ENCODE data around the gene PHLDA2.
"Not testable (repeated sequence)": the region's sequence is repeated elsewhere in the genome, so short reads cannot be mapped to it uniquely, and the experiment has no call there.

Gene PHLDA2

DNA sequence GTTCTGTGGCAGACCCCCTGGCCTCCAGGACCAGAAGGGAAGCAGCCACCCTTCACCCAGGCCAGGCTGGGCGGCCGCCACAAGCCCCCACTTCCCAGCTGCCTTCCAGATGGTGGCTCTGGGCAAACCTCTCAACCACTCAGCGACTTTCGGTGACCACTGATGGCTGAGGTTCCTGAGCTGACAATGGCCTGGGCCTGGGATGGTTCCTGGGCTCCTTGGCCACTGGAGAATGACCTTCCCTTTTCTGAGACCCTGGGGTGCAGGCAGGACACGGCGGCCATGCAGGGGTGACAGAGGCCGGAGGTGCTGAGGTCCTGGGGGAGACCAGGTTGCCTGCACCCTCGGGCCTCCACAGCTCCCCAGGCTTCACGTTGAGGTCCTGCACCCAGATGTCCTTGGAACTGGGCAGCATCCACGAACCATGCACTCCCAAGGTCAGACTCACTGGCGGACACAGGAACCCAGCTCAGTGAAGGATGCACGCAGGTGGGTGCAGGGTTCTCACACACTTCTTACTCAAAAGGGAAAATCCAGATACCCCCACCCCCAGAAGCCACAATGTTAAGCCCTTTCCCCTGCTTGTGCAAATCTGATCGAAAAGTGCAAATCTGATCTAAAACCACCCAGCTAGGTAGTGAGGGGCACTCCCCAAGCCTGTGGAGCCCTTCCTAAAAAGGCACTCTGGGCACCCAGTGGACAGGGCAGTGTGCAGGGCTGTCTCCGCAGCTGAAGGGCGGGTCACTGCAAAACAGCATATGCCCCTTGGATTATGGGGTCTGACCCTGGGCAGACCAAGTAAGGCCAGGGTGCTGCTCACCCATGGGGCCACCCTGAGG lies 13.9 kb upstream of the PHLDA2 start:
- Histone ChIP-seq H3K36me3 (peaks cover 3% of the 10 kb centered on the region; the same call in 1 of the 2 replicates), H3K27me3 (no peaks in the 10 kb centered on the region), H3K4me3 (ENCODE audit: low read depth, low read length) (no peak overlapping the region), H3K4me1 (no peaks in the 10 kb centered on the region; the same call in 1 of the 2 replicates), H3K9me3 (no peaks in the 10 kb centered on the region)
- DNase-seq = no peak
- TF ChIP-seq, protein P1, sequence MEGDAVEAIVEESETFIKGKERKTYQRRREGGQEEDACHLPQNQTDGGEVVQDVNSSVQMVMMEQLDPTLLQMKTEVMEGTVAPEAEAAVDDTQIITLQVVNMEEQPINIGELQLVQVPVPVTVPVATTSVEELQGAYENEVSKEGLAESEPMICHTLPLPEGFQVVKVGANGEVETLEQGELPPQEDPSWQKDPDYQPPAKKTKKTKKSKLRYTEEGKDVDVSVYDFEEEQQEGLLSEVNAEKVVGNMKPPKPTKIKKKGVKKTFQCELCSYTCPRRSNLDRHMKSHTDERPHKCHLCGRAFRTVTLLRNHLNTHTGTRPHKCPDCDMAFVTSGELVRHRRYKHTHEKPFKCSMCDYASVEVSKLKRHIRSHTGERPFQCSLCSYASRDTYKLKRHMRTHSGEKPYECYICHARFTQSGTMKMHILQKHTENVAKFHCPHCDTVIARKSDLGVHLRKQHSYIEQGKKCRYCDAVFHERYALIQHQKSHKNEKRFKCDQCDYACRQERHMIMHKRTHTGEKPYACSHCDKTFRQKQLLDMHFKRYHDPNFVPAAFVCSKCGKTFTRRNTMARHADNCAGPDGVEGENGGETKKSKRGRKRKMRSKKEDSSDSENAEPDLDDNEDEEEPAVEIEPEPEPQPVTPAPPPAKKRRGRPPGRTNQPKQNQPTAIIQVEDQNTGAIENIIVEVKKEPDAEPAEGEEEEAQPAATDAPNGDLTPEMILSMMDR (IDR thresholded peaks at IDR 0.05; ENCODE audit: low read depth, low read length) = no peak

DNA sequence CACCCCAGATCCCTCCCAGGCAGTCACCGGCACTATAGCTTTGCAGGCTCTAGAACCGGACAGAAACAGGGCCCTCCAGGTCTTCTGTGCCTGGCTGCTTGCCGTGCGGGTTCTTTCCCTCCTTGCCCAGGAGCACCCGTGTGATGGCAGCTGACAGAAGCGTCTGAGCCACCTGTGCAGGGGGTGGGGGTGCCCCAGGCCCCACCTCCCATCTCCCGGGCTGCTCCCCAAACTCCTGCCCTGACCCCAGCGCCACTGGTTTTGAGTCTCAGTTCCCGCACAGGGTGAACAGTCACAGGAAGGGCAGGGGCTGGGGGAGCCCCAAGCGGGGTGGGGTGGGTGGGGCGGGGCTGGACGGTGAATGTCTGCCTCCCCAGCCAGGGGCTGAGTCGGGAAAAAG lies 13.2 kb upstream of the PHLDA2 start:
- no peak for DNase-seq
- TF ChIP-seq, protein P1 (IDR thresholded peaks at IDR 0.05; ENCODE audit: low read depth, low read length) = no peak
- Histone ChIP-seq H3K4me1 (no peaks in the 10 kb centered on the region; the same call in 1 of the 2 replicates), H3K36me3 (peaks cover 3% of the 10 kb centered on the region; the same call in 1 of the 2 replicates), H3K4me3 (ENCODE audit: low read depth, low read length) (no peak overlapping the region), H3K9me3 (no peaks in the 10 kb centered on the region), H3K27me3 (no peaks in the 10 kb centered on the region)

DNA sequence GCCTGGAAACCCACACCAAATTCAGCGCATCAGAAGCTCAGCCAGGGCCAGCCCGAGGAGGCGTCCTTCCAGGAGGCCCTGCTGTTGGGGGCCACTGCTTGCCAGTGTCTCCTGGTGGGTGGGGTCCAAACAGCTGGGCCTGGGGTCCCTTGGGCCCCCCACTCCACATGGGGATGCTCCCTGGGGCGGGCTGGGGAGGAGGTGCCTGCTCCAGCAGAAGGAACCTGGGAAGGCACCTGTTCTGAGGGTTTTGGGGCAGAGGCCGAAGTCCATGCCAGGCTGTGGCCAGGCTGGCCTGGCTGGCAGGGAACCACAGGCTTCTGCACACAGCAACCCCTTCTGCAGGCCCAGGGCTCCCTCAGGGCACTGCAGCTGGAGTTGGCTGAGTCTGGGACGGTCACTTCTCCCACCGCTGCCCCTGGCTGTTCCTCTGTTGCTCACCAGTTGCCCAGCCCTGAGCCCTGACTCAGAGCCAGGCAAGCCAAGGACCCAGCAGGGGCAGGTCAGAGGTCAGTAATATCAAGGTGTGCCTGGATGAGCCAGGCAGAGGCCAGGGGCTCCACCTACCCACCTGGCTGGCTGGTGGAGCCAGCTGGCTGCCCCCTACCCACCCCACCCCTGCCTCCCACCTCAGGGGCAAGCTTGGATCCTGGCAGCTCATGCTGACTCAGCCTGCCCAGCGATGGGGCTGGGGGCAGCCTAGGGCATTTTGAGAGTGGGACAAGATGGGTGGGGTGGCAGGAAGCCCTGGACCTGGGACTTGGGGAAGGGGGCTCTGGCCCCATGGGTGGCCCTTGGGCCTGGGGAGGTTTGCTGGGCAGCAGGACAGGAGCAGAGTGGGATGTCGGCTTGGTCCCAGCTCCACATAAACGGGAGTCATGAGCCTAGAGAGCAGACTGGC lies 12.0 kb upstream of the PHLDA2 start:
- Histone ChIP-seq H3K36me3 (peaks cover 3% of the 10 kb centered on the region; the same call in 1 of the 2 replicates), H3K4me1 (no peaks in the 10 kb centered on the region; the same call in 1 of the 2 replicates), H3K4me3 (ENCODE audit: low read depth, low read length) (no peak overlapping the region), H3K9me3 (no peaks in the 10 kb centered on the region), H3K27me3 (no peaks in the 10 kb centered on the region)
- DNase-seq = peak; percentile 44
- TF ChIP-seq, protein P1 (IDR thresholded peaks at IDR 0.05; ENCODE audit: low read depth, low read length) = no peak

DNA sequence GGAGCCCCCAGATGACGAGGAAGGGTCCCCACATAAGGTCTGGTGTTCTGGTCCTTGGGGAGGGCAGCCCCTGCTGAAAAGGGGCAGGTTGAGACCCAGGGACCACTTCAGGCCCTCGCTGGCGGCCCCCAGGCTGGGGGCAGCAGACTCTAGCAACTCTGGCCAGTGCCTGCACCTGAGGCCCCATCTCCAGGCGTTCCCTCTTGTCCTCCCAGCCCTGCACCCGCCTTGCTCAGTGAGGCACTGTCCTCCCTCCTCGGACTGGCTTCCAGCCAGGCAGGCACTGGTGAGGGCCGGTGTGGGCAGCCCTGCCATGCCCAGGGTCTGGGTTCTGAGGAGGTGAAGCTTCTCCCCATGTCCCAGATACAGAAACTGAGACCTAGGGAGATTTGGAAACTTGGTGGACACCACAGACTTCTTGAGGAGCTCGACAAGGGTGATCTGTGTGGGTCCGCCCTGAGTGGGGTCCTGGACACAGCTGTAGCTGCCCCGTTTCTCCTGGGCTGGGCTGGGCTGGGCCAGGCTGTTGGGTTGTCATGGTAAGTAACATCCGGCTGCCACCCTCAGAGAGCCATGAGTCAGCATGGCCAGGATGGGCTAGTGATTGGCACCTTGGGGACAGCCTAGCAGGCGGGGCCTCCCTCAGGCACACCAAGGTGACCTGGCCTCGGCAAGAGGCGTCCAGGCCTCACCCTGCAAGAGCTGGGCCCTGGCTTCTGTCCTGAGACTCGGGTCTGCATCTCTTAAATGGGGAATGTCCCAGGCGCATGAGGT lies 11.1 kb upstream of the PHLDA2 start:
- peaks cover 3% of the 10 kb centered on the region; the same call in 1 of the 2 replicates for H3K36me3 ChIP-seq
- no peaks in the 10 kb centered on the region for H3K27me3 ChIP-seq
- no peaks in the 10 kb centered on the region for H3K9me3 ChIP-seq
- TF ChIP-seq, protein P1 (IDR thresholded peaks at IDR 0.05; ENCODE audit: low read depth, low read length) = no peak
- H3K4me1 ChIP-seq = no peaks in the 10 kb centered on the region
- DNase-seq = no peak
- H3K4me3 ChIP-seq (ENCODE audit: low read depth, low read length) = no peak overlapping the region

DNA sequence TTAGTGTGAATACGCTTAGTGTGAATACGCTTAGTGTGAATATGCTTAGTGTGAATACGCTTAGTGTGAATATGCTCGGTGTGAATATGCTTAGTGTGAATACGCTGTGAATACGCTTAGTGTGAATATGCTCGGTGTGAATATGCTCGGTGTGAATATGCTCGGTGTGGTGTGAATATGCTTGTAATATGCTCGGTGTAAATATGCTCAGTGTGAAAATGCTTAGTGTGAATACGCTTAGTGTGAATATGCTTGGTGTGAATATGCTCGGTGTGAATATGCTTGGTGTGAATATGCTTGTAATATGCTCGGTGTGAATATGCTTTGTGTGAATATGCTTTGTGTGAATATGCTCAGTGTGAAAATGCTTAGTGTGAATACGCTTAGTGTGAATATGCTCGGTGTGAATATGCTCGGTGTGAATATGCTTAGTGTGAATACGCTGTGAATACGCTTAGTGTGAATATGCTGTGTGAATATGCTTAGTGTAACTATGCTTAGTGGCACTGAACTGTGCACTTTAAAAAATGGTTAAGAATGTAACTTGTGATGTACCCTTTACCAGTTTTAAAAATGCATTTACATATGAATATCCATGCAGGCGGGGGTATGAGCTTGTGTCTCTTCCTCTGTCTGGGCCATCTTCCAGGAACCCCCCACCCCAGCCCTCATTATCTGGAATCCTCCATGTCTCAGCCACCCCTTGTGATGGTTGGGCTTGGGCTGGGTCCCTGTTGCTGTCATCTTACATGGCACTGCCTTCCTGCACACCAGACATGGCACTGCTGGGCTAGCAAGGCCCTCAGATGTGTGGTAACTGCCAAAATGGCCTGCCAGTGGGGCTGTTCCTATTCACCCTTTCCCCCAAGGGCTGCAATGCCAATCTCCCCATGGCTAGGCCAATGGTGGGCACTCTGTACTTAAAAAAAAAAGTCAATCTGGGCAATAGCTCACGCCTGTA lies 9.5 kb upstream of the PHLDA2 start:
- H3K4me1 ChIP-seq; H3K36me3 ChIP-seq; DNase-seq; H3K27me3 ChIP-seq; H3K9me3 ChIP-seq; H3K4me3 ChIP-seq (ENCODE audit: low read depth, low read length): not testable (repeated sequence)

DNA sequence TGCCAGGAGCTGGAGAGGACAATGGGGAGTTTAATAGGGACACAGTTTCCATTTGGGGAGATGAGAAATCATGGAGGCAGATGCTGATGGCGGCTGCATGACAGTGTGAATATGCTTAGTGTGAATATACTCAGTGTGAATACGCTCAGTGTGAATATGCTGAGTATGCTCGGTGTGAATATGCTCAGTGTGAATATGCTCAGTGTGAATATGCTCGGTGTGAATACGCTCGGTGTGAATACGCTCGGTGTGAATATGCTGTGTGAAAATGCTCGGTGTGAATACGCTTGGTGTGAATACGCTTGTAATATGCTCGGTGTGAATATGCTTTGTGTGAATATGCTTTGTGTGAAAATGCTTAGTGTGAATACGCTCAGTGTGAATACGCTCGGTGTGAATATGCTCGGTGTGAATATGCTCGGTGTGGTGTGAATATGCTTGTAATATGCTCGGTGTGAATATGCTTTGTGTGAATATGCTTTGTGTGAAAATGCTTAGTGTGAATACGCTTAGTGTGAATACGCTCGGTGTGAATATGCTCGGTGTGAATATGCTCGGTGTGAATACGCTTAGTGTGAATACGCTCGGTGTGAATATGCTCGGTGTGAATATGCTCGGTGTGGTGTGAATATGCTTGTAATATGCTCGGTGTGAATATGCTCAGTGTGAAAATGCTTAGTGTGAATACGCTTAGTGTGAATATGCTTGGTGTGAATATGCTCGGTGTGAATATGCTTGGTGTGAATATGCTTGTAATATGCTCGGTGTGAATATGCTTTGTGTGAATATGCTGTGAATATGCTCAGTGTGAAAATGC lies 8.6 kb upstream of the PHLDA2 start:
- not testable (repeated sequence) for DNase-seq, H3K4me1 ChIP-seq, H3K9me3 ChIP-seq

More for the DNA sequence above, 8.6 kb upstream of the PHLDA2 start:
- not testable (repeated sequence) for H3K27me3 ChIP-seq; H3K4me3 ChIP-seq (ENCODE audit: low read depth, low read length); H3K36me3 ChIP-seq
